ENCODE data around the gene MMP1. TPM values are rescaled to one million over a fixed set of nuclear protein-coding genes. Genes with fewer than 3 reads are reported as not detected.
"Not testable (repeated sequence)": the region's sequence is repeated elsewhere in the genome, so short reads cannot be mapped to it uniquely, and the experiment has no call there.

The MMP1 gene
- total RNA-seq, 2 donors from 2014 or later = 0.42 to 2.9 TPM

GRCh38 chr11:102751673-102752072, 46.3 kb downstream of the MMP1 start:
- no peaks in the 10 kb centered on the region for H3K9me3 ChIP-seq
- intact Hi-C loops (cut with DNase I) = no loop called here
- TF ChIP-seq, protein P1, sequence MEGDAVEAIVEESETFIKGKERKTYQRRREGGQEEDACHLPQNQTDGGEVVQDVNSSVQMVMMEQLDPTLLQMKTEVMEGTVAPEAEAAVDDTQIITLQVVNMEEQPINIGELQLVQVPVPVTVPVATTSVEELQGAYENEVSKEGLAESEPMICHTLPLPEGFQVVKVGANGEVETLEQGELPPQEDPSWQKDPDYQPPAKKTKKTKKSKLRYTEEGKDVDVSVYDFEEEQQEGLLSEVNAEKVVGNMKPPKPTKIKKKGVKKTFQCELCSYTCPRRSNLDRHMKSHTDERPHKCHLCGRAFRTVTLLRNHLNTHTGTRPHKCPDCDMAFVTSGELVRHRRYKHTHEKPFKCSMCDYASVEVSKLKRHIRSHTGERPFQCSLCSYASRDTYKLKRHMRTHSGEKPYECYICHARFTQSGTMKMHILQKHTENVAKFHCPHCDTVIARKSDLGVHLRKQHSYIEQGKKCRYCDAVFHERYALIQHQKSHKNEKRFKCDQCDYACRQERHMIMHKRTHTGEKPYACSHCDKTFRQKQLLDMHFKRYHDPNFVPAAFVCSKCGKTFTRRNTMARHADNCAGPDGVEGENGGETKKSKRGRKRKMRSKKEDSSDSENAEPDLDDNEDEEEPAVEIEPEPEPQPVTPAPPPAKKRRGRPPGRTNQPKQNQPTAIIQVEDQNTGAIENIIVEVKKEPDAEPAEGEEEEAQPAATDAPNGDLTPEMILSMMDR (IDR thresholded peaks at IDR 0.05) = no peak
- H3K36me3 ChIP-seq = no peaks in the 10 kb centered on the region
- H3K27me3 ChIP-seq = no peaks in the 10 kb centered on the region
- no peak for DNase-seq
- H3K4me3 ChIP-seq = no peak overlapping the region
- H3K27ac ChIP-seq = no peak overlapping the region
- H3K9ac ChIP-seq (ENCODE audit: low read depth in 2 of 2, low read length in 2 of 2) = no peak overlapping the region
- H3K4me1 ChIP-seq = no peaks in the 10 kb centered on the region

GRCh38 chr11:102749101-102749722, 48.7 kb downstream of the MMP1 start:
- no peak for DNase-seq
- no peaks in the 10 kb centered on the region for H3K9me3 ChIP-seq
- H3K36me3 ChIP-seq = no peaks in the 10 kb centered on the region
- H3K27me3 ChIP-seq = no peaks in the 10 kb centered on the region
- H3K9ac ChIP-seq (ENCODE audit: low read depth in 2 of 2, low read length in 2 of 2) = no peak overlapping the region
- TF ChIP-seq, protein P1 (IDR thresholded peaks at IDR 0.05) = no peak
- no peaks in the 10 kb centered on the region for H3K4me1 ChIP-seq
- intact Hi-C loops (cut with DNase I) = no loop called here
- no peak overlapping the region for H3K27ac ChIP-seq
- H3K4me3 ChIP-seq = no peak overlapping the region

- DNase-seq; intact Hi-C loops (cut with DNase I); H3K36me3 ChIP-seq; H3K27me3 ChIP-seq; H3K9ac ChIP-seq (ENCODE audit: low read depth in 2 of 2, low read length in 2 of 2); H3K4me1 ChIP-seq; H3K27ac ChIP-seq; H3K9me3 ChIP-seq: not testable (repeated sequence)
- H3K4me3 ChIP-seq = peak overlapping the region; percentile 22
Observed at GRCh38 chr11:102746746-102747578, 51.0 kb downstream of the MMP1 start.

Other genes starting within 250 kb of the MMP1 start
- not detected for gene MMP20, start 172.8 kb downstream of the MMP1 start, total RNA-seq
- under 1 TPM in 1 of 2 donors, not detected in 1; 0.16 TPM for gene MMP27, start 92.4 kb downstream of the MMP1 start, total RNA-seq
- not detected for gene MMP8, start 73.2 kb downstream of the MMP1 start, total RNA-seq
- gene MMP10, start 17.5 kb downstream of the MMP1 start, total RNA-seq = under 1 TPM in 1 of 2 donors, not detected in 1; 0.40 TPM
- gene MMP3, start 45.4 kb upstream of the MMP1 start, total RNA-seq = 1 to 10 TPM; 1.1 to 1.6 TPM
- gene MMP12, start 76.8 kb upstream of the MMP1 start, total RNA-seq = 10 to 100 TPM in 1 of 2 donors, 1 to 10 TPM in 1; 2.3 to 11.7 TPM
- not detected for gene MMP13, start 157.6 kb upstream of the MMP1 start, total RNA-seq

Measured in colonic mucosa (tissue), 4 donors.